GM12874 (cell line): ENCODE results near the gene PNPLA7.

Experiments
- TF ChIP-seq, protein P1 (sequence below): IDR thresholded peaks from 2 replicates; pipeline ENCODE4 v1.5.1; 2011; ENCODE audit warnings: low read depth, mild to moderate bottlenecking, control low read depth, low read length, moderate library complexity; ENCODE audit not compliant: insufficient read depth

The PNPLA7 gene

DNA sequence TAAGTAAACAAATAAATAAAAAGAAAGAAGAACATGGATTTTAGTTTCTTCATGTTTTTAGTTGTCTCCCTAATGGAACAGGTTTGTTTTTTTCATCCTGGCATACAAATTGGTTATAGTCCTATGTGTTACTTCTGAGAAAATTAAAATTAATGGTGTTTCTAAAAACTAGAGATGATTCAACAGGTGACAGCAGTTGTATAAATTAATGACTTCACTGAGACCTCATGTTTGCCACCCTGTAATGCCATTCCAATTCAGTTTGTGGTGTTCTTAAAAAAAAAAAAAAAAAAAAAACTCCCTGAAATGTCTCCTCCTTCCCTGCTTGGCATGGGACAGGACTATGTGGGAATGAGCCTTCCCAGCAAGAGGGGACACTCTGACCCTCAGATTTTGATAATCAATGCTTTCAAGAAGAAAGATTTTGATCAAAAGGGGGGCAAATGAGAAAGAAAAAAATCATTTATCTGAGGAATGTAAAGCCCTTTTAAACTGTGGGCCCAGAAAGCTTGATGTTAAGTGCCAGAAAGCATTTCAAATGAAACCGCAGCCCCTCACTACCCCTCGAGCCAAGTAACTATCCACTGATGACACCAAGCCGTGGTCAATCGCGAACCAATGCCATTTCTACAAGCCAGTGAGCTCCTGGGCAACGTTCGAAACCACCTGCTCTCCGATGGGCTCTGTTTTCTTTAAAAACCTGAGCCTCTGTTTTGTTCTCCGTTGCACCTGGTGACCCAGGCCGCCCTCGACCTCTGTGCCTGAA is 128.2 kb downstream of the PNPLA7 start:
- TF ChIP-seq, protein P1, sequence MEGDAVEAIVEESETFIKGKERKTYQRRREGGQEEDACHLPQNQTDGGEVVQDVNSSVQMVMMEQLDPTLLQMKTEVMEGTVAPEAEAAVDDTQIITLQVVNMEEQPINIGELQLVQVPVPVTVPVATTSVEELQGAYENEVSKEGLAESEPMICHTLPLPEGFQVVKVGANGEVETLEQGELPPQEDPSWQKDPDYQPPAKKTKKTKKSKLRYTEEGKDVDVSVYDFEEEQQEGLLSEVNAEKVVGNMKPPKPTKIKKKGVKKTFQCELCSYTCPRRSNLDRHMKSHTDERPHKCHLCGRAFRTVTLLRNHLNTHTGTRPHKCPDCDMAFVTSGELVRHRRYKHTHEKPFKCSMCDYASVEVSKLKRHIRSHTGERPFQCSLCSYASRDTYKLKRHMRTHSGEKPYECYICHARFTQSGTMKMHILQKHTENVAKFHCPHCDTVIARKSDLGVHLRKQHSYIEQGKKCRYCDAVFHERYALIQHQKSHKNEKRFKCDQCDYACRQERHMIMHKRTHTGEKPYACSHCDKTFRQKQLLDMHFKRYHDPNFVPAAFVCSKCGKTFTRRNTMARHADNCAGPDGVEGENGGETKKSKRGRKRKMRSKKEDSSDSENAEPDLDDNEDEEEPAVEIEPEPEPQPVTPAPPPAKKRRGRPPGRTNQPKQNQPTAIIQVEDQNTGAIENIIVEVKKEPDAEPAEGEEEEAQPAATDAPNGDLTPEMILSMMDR = no peak

GRCh38 chr9:137417161-137418021 is 132.8 kb downstream of the PNPLA7 start:
- TF ChIP-seq, protein P1 = no peak

- TF ChIP-seq, protein P1 = no peak
Measured at GRCh38 chr9:137416563-137417151, 133.5 kb downstream of the PNPLA7 start.

DNA sequence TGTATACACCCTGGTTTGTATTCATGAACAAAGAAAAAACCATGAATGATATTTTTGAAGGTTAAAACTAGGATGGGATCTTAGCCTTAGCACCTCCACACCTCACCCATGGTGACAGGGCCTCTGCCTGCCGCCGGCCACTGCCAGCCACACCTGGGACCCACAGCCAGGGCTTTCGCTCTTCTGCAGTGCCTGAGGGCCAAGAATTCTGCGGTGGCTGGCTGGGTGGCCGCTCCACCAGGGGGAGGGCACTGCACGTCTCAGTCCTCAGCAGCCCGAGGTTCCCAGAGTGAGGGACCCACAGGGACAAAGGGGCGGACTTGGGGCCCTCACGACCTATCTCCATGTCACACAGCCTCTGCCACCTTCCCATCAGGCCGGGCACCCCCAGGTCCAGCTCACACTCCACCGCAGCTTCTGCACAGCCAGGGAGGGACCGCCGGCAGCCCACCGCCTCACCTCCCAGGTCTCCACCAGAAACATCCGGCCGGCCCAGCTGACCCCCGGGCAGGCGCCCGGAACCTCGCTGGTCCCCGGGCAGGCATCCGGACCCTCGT is 134.1 kb downstream of the PNPLA7 start:
- TF ChIP-seq, protein P1 = no peak

DNA sequence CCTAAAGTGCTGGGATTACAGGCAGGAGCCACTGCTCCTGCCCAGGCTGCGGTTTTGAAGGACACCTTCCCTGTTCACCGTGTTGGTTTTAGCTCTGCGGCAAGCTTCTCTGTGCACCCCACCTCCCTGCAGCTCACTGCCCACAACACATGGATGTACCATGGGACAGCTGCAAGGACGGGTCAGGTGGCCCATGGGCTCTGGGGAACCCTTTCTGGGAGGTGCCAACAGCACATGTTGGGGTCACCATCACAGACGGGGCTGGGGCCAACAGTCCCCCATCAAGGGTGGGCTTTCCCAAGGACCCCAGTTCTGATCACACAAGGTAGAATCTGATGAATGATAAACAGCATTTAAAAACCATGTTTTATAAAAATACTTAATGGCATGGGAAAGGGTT is 134.8 kb downstream of the PNPLA7 start:
- TF ChIP-seq, protein P1 = no peak

GRCh38 chr9:137412431-137412830 is 137.8 kb downstream of the PNPLA7 start:
- TF ChIP-seq, protein P1 = no peak
